ENCODE measurements around the gene PRSS38.

Gene PRSS38

DNA sequence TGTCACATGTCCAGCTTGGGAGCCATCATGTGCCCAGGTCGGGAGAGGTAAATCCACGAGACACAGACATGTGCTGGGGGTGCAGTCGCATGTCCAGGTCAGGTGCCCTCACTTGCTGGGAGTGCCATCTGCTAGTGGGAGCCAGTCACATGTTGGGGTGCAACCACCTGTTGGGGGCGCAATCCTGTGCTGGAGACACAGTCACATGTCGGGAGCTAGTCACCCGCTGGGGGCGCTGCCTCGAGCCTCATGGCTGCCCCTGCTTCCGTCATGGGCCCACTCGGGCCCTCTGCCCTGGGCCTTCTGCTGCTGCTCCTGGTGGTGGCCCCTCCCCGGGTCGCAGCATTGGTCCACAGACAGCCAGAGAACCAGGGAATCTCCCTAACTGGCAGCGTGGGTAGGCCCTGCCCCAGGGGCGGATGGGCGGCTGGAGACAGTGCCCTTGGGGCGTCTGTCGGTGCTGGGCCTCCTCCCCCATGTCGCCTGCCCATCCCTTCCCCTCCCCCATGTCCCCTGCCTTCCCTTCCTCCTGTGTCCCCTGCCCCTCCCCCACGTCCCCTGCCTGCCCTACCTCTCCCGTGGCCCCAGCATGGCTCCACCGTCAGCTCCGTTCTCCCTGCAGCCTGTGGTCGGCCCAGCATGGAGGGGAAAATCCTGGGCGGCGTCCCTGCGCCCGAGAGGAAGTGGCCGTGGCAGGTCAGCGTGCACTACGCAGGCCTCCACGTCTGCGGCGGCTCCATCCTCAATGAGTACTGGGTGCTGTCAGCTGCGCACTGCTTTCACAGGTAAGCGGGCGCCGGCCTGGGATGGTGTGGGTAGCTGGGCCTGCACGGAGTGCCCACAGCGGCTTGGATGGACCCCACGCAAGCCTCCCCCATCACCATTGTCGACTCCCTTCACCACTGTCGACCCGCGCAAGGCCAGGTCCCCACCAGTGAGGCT is at the start of gene PRSS38:
Gene PRSS38 (plus strand): TSS at position 208 of the 942 bp plus-strand sequence. CDS start 42 bp downstream, at position 250.
- no peak for DNase-seq

DNA sequence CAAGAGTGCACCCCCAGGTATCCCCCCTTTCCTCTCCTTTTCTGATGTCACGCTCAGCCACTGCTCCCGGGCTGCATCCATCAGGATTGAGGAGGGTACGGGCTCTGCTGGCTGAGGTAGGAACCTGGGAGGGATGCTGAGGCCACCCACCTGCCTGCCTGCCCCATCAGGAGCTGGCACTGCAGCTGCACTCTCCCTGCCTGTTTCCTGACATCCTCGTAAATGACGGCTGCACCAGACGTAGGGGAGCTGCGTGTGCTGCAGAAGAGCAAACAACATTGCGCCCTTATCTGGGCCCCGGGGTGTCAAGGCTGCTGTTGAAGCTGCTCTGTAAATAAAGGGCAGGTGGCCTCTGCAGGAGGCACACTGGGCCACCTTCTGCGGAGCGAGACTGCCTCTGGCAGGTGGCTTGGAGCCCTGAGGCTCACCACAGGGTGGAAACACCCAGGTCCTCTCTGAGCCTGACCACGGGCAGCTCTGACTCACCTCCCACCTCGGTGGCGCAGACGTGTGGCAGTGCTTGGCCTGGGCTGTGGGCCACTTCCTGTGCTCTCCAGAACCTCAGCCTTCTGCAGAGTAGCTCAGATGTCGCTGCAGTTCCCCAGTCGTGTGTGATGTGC is 49.4 kb upstream of the PRSS38 start:
- DNase-seq: no peak

DNA sequence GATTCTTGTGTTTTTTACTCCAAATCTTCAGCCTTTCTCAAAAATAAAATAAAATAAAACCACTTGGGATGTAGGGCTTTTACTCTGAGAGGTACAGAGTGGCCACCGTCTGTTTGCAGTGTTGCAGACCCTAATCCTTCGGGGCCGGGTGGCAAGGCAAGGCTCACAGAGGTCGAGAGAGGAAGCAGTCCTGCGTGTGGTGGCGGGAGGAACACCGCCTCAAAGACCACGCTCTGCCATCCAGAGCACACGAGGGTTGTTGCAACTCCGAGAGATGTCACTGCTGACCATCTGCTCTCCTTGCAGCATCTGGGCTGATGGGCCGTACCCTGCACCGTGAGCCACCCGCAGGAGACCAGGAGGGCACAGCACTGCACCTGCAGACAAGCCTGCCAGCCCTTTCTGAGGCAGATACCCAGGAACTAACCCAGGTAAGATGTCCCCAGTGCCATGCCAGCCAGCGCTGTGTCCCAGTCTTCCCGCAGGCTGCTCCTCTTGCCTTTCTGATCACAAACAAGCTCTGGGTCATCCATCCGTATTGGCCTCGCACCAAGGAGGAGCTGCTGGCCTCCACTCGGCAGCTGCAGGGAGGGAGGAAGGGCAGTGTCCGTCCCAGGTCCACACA is 48.7 kb upstream of the PRSS38 start:
- DNase-seq: no peak

DNA sequence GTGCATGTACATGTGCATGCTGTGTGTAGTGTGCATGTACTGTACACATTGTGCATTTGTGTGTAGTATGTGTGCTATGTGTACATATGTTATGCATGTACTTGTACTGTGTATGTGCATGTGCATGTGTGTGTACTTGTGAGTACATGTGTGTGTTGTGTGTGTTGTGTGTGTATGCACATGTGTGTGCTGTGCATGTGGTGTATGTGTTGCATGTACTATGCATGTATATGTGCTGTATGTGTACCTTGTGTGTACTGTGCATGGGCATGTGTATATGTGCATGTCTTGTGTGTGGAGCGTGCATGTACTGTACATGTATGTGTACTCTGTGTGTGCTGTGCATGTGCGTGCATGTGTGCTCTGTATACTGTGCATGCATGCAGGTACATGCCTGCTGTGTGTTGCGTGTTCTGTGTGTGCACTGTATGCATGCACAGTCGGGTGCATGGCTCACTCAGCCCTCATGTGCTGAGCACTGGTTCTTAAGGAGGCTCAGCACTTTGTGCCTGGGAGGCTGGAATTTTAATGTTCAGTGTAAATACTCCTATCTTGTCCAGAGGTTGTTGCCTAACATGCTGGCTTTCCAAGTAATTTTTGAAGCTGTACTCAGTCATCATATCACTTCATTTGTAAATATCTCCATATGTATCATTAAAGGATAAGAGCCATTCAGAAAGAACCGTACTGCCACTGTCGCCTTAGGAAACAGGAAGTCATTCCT is 47.9 kb upstream of the PRSS38 start:
- DNase-seq: no peak

DNA sequence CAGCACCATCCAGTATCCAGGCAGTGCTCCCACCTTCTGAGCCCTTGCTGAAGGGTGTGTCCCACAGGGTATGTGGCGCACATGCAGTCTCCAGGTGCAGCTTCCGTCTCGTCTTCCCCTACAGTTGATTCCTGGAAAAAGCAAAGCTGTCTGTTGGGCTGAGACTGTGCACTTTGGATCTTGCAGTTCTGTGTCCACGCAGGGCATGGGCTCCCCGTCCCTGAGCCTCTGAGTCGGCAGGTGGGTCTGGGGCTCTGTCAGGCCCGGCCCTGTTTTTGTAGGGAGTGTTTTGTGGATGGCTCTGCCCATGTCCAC is 47.4 kb upstream of the PRSS38 start:
- DNase-seq: no peak

DNA sequence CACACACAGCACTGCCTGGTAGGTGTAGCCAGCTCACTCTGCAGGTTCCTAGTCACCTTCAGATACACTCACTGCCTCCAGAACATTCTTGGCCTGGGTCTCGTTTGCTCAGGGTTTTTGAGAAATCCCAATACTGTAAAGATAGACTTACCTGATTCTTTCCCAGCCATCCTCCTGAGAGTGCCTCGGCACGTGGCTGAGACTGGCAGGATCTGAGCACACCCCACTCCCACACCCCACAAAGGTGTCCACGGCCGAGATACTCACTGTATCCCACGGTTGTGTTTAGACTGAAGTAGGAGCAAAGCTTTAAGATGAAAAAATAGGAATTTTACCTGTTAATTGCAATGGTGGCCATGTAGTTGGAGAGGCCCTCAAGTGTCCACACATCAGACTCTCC is 46.8 kb upstream of the PRSS38 start:
- no peak for DNase-seq

DNA sequence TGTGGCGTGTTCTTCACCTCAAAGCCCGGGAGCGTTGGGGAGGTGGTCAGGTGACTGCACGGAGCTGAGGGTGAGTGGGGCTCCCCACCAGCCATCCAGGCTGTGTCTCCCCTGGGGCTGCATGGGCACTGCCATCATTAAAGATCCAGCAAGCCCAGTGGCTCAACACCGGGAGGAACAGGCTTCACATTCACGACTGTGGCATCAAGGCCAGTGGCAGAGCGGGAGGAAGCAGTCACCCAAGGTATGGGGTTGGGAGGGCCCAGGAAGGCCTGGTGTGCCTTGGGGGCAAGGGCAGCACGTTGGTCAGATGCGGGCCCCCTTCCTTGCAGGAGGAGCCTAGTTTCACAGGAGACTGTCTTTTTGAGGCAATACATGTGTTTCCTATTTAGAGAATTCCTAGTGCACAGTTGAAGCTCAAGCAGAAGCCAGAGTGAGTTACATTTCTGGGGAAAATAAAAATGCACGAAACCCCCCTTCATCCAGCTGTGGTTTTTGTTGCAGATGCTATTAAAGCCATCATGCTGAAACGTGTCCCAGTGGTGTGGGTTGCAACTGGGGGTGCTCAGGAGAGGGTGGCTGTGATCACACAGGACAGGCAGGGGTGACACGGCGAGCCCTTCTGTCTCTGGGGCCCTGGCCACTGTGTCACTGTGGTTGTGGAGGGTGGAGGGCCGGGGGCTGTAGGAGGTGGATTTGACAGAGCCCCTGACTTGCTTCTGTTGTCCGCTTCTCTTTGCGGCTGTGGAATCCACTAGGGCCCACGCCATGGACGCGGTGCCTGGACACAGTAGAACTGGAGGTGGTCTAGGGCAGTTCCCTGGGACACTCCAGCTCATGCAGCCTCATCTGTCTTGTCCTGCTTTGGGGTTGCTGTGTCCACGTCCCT is 46.2 kb upstream of the PRSS38 start:
- no peak for DNase-seq

DNA sequence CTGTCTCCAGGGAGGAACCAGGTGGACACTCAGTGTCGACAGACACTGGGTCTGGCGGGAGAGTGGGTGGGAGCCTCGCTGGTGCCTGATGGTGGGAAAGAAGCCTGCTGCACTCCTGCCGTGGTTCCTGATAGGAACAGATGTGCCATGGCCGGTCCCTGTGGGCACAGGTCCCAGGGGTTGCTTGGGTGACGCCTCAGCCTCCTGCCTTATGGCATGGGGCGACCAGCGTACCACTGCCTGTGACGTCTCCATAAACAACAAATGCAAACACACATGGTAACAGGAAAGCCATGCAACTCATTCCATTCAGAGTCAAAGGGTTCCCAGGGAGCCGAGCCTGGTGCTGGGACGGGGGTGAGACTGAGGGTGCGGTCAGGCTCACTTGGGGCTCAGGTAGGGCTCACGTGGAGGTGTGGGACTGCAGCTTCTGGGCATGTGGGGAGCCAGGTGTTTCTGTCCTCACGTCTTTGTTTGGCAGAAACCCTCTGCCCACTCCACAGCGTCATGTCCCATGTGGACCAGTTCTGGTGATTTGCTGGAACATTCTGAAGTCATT is 45.5 kb upstream of the PRSS38 start:
- DNase-seq: no peak

DNA sequence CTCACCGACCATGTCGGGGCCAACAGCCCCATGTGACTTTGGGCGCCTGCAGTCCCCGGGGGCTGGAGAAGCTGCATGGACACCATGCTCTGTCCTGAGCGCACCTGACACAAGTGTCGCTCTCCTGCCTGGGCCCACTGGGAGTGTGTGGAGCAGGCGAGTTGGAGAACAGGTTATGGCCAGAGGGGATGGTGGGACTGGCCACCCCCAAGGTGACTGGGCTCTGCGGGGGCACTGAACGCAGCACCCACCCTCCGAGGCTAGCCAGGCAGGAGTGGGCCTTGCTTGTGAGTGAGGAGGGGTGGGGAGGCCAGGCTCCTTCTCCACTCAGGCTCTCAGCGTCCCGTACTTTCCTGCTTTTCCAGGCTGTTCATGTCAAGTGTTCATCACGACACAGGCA is 44.7 kb upstream of the PRSS38 start:
- DNase-seq: no peak

DNA sequence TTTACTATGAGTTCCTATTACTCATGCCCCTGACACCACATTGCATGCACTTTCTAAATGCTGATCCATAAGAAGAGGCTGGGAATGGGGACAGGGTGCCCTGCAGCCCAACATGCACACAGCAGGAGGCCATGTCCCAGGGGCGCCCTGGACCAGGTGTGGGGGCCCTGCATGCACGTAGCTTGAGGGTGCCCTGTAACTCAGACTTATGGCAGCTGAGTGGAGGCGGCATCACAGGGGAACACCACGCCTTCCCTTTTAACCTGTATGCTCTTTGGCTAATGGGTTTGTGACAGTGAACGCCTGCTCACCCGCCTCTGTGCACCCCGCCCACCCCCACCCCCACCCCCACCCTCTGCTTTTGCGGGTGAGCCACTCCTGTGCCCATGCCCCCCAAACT is 44.1 kb upstream of the PRSS38 start:
- no peak for DNase-seq

DNA sequence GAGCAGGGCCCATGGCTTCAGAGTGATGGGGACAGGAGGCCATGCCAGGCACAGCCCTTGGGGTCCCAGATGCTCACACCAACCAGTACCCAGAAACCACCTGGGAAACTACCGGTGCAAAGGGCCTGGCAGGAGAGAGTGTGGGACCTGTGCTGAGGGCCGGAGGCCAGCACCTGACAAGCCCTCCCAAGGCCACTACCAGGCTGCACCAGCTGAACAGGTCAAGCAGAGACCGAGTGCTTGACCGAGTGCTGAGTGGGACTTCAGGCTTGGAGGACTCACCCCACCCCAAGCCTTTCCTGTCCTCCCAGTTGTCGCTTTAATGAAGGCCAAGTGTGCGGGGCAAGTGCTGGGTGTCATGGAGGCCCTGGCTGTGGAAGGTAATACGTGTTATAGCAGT is 43.7 kb upstream of the PRSS38 start:
- no peak for DNase-seq

DNA sequence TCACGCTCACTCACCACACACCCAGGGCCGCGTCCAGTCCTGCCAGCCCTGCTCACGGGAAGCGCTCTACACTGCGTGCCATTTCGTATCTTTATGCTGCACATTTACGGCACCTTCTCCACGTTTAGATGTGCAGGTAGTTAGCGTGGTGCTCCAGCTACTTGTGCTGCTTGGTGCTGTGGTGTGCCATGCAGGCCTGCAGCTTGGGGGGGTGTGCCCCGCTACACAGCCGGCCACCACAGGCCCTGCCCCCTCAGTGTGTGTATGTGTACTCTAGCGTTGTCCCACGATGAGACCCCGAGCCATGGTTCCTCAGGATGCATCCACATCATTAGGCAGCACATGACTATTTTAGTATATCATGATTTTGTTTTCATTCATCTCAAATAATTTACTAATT is 41.9 kb upstream of the PRSS38 start:
- no peak for DNase-seq

DNA sequence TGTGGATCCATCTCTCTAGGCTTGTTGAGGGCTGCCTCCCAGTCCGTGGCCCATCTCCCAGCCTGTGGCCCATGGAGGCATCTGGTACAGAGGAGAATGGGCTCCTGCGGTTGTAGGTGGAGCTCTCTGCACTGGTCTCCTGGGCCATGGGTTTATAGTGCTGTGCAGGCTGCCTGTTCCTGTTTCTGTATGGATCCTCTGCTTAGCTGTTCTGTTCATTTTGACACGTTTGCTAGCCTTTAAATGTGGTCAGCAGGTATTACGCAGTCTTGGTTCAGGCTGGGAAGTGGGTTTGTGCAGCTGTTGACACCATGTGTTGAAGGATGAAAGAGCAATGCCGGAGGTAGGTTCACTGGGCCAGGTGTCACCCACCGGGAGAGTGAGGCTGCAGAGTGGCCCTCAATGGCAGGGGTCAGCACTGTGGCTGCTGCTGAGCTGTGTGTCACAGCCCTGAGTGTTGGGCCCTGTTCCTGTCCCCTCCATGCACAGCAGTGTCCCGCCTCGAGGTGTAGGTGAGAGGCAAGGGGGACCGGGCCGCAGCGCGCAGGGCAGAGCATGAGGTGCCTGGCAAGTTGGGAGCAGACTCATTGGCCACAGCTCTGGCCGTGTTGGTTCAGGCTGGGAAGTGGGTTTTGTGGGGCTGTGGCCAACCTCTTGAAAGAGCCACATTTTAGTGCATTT is 41.3 kb upstream of the PRSS38 start:
- no peak for DNase-seq

DNA sequence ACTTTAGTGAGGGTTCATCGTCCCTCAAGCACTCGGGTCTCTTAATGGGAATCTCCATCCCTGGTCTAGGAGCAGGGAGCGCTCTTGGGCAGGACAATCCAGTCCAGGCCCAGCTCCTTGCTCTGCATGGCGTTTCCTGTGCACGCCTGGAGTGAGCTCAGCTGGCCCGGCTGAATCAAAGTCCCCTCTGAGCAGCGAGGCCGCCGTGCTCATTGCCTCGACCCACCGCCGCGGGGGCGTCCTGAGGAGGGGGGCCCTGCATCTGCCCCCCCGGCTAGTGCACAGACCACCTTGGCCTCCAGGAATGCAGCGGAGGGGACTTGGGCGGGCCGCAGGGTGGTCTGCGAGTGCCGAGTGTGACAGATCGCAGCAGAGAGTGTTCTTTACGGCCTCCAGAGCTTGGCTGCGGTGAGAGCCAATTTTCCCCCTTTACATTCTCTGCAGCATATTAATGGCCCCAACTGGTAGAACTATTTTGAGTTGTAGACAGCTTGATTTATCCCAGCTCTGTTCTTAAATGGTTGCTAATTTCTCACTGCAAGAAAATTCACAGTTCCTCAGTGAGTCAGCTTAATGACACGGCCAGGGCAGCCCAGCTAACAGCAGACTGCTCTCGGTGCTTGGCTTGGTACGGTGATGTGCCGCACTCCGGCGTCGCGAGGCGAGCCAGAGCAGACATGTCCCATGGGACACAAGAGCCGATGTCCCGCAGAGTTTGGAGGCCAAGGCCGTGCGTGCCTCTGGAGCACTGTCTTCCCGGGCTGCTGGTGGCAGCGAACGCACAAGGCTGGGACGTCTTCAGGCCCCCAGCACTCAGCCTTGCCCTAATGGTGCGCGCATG is 40.4 kb upstream of the PRSS38 start:
- peak; percentile 36 for DNase-seq

DNA sequence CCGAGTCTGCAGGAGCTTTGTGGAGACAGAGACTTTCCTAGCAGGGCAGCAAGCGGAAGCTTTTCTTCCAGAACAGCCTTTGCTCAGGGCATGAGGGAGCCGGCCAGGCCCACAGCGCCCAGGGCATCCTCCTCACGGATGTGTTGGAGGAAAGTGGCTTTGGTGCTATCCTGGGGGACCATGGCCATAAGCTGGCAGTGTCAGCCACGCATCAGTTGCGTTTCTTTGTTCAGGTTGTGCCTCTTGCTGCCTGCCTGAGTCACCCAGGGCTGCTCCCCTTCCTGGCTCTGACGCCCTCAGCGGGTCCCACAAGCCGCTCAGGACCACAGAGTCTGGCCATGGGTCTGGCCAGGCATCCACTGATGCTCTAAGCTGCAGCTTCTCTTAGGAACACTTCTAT is 39.6 kb upstream of the PRSS38 start:
- DNase-seq: no peak

DNA sequence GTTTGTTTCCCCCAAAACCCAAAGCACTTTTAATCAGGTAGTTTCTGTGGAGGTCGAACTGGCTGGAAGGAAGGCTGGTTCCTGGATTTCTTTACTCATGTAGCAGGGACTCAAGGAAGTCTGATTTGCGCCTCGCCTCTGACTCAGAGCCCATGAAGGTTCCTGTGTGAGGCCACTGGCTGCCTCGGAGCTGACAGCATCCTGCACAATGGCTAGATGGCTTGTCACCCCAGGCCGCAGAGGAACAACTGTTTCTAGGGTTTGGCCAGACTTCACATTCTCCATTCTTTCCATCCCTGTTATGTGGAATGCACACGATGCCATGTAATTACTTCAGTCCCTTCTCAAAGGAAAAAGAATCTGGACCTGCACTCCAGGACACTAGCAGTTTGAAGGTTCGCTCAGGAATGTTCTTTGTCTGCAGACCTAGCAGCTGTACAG is 39.1 kb upstream of the PRSS38 start:
- peak; percentile 53 for DNase-seq

DNA sequence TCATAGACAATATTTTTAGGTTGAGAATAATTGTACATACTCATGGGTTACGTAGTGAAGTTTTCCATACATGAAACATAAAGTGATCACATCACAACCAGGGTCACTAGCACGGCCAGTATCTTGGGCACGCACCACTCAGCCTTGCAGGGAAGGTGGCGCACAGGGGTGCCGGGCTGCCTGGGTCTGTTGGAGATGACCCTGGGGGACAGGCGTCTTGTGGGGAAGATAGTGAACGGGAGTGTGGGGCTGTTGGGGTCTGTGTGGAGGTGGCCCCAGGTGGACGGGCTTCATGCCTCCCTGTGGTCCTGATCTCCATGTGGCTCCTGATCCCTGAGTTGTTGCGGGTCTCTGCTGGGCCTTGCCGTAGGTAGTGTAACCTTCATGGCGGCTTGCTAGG is 38.3 kb upstream of the PRSS38 start:
- no peak for DNase-seq

DNA sequence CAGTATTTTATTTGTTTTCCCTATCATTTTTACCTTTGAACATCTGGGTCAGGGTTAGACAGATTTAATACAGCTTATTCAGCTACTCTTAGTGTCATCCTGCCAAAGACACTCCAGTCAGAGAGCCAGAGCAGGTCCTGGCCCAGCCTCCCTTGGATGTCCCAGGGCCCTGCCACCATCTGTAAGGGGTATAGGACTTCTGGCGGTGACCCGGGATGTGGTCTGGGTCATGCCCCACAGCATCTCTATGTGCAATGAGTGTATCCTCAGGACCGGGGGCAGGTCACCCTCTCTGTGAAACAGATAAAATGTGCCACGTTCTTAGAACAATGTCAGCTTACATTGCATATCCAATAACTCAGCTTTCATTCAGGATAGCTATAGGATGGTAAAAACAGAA is 37.8 kb upstream of the PRSS38 start:
- DNase-seq: no peak

DNA sequence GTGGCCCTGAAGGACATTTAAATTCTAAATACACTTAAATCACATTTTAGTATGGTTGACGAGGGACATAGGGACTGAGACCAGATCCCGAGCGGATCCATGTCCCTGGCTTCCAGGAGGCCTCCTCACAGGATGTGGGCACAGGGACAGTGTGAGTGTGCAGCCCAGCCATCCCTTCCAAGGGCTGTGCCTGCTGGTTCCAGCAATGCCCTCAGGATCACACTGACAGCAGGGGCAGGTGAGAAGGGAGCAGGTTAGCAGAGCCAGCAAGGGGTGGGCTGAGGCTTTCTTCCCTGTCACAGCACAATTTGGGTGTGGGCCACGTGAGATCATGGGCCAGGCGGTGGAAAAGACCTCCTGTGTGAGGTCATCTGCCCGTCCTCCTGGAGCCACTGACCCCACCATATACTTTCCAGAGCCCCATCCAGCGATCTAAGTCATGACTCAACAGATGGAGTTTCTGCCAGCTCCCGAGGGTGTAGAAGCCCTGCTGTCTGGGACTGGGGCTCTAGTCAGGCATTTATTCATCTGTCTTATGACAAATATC is 37.0 kb upstream of the PRSS38 start:
- no peak for DNase-seq

DNA sequence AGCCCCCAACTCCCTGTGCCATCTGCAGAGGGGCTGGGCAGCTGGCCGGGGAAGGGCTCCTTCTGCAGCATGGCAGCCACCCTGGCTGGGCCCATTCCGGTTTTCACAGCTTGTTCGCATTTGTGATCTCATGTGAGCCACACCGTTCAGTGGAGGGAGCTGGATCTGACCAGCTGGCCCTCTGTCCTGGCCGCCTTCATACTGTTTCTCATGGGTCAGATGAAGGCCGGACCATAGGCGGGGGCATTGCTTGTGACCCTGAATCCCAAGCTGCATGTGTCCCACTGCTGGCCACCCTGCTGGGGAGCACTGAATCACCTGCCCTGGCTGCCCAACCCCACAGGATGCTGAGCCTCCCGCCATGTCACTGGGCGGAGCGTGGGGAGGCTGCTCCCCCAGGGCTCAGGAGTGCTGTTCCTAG is 36.4 kb upstream of the PRSS38 start:
- no peak for DNase-seq
